Measurements from ENCODE around the gene SLC34A3. TPM values are rescaled to one million over a fixed set of nuclear protein-coding genes. Genes with fewer than 3 reads are reported as not detected.

SLC34A3 gene
- total RNA-seq, 1 donor from 2014 or later: not detected

DNA sequence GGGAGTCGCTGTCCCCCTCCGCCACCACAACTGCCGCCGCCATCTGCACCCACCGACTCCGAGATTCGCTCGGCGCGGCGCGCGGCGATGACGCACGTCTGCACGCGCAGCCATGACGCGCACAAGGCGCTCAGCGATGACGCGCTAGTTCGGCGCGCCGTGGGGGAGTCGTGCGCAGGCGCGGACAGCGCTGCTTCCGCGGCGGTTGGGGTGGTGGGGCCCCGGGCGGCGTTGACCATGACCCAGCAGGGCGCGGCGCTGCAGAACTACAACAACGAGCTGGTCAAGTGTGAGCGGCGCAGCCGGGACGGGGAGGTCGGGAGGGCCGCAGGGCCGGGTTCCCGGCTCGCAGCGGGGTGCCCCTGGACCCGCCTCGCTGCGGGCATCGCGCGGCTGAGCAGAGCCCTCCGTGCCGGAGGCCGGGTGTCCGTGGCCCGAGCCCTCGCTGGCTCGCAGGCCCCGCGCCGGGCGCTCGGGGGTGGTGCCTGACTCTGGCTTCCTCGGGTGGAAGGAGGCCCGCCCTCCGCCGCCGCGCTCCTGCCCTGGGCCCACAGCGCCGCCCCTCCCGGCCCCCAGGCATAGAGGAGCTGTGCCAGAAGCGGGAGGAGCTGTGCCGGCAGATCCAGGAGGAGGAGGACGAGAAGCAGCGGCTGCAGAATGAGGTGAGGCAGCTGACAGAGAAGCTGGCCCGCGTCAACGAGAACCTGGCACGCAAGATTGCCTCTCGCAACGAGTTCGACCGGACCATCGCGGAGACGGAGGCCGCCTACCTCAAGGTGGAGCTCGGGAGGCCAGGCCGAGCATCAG lies 42.0 kb upstream of the SLC34A3 start, which contains the start of the genes ANAPC2 and SSNA1:
Gene ANAPC2 (minus strand): TSS at position 71 of the 807 bp plus-strand sequence. CDS start 28 bp downstream, at position 43.
Gene SSNA1 (plus strand): TSS at position 187 of the 807 bp plus-strand sequence. CDS start 51 bp downstream, at position 238.
- Mint-ChIP-seq H3K36me3 (ENCODE audit: low read depth, unreplicated experiment) (peaks cover 7% of the 10 kb centered on the region), H3K27me3 (ENCODE audit: unreplicated experiment) (peaks cover 9% of the 10 kb centered on the region), H3K4me1 (ENCODE audit: unreplicated experiment) (peaks cover 11% of the 10 kb centered on the region), H3K4me3 (ENCODE audit: unreplicated experiment) (peak within 1 kb of the TSS; percentile 96), H3K27ac (ENCODE audit: unreplicated experiment) (peak within 1 kb of the TSS; percentile 57), H3K9me3 (ENCODE audit: unreplicated experiment) (no peaks in the 10 kb centered on the region)
- TF ChIP-seq, protein P1, sequence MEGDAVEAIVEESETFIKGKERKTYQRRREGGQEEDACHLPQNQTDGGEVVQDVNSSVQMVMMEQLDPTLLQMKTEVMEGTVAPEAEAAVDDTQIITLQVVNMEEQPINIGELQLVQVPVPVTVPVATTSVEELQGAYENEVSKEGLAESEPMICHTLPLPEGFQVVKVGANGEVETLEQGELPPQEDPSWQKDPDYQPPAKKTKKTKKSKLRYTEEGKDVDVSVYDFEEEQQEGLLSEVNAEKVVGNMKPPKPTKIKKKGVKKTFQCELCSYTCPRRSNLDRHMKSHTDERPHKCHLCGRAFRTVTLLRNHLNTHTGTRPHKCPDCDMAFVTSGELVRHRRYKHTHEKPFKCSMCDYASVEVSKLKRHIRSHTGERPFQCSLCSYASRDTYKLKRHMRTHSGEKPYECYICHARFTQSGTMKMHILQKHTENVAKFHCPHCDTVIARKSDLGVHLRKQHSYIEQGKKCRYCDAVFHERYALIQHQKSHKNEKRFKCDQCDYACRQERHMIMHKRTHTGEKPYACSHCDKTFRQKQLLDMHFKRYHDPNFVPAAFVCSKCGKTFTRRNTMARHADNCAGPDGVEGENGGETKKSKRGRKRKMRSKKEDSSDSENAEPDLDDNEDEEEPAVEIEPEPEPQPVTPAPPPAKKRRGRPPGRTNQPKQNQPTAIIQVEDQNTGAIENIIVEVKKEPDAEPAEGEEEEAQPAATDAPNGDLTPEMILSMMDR (IDR thresholded peaks at IDR 0.05; ENCODE audit: unreplicated experiment): no peak
- peak; percentile 95 for DNase-seq (ENCODE audit: low spot score)

DNA sequence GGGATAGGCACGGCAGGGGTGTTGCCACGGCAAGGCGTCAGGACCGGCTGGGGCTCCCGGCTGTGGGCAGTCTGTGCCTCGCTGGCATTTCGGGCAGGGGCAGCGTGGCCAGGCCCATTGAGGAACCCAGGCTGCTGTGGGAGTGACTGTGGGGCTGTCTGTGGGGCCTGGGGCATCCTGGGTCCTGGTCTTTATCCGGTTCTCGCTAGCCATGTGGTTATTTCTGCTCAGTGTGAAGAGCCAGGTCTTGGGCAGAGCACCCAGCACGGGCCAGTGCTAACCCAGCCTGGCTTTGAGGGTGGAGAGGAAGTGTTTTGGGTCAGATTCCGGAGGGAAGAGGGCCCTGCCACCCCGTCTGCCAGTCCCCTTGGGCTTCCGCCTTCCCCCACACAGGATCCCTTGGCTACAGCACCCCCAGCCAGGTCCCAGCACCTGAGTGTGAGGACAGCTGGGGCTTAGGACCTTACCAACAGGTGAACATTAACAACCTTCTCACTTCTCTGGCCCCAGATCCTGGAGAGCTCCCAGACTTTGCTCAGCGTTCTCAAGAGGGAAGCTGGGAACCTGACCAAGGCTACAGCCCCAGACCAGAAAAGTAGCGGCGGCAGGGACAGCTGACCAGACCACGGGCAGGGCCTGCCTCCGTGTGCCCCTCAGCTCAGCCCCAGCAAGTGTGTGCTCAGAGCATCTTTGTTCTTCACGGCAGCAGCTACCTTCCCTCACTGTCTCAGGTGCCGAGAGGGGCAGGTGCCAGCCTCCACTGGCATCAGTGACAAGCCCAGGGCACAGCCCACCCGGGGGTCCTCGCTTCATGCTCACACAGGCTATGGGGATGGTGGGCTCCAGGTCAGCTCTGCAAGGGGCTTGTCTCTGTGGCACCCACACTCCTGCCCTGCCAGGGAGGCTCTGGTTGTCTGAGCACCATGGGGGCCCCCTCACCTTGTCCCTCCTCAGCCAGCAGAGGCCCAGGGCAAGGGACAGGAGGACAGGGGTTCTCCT lies 41.1 kb upstream of the SLC34A3 start:
- no peaks in the 10 kb centered on the region for H3K9me3 Mint-ChIP-seq (ENCODE audit: unreplicated experiment)
- peaks cover under 1% of the 10 kb centered on the region for H3K36me3 Mint-ChIP-seq (ENCODE audit: low read depth, unreplicated experiment)
- H3K4me3 Mint-ChIP-seq (ENCODE audit: unreplicated experiment): peak overlapping the region; percentile 96
- no peak for DNase-seq (ENCODE audit: low spot score)
- TF ChIP-seq, protein P1 (IDR thresholded peaks at IDR 0.05; ENCODE audit: unreplicated experiment): no peak
- peaks cover 11% of the 10 kb centered on the region for H3K4me1 Mint-ChIP-seq (ENCODE audit: unreplicated experiment)
- peaks cover 9% of the 10 kb centered on the region for H3K27me3 Mint-ChIP-seq (ENCODE audit: unreplicated experiment)
- peak overlapping the region; percentile 57 for H3K27ac Mint-ChIP-seq (ENCODE audit: unreplicated experiment)

DNA sequence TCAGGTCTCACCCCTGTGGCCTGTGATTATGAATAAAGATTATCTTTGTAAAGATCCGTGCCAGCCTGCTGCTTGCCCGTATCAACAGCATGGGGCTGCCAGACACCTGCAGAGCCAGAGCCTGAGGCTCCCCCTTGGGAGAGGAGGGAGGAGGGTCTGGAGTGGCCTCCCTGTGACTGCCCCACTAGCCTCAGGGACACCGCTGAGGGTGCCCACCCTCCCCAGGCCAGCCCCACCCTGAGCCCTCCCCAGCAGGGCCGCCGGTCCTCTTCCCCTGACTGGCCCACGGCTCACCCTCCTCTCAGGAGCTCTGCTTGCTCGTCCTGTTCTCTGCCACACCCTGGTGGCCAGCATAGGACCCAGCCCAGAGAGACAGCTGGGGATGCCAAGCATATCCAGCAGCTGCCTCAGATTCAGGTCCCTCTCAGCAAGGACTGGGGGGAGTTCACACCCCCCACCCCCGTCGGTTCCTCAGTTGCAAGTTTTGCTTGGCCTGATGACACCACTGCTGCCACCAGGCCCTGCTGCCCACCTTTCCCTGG lies 40.3 kb upstream of the SLC34A3 start:
- no peak overlapping the region for H3K27ac Mint-ChIP-seq (ENCODE audit: unreplicated experiment)
- H3K27me3 Mint-ChIP-seq (ENCODE audit: unreplicated experiment): peaks cover 8% of the 10 kb centered on the region
- no peak overlapping the region for H3K4me3 Mint-ChIP-seq (ENCODE audit: unreplicated experiment)
- H3K9me3 Mint-ChIP-seq (ENCODE audit: unreplicated experiment): no peaks in the 10 kb centered on the region
- DNase-seq (ENCODE audit: low spot score): no peak
- no peaks in the 10 kb centered on the region for H3K36me3 Mint-ChIP-seq (ENCODE audit: low read depth, unreplicated experiment)
- peaks cover 11% of the 10 kb centered on the region for H3K4me1 Mint-ChIP-seq (ENCODE audit: unreplicated experiment)
- TF ChIP-seq, protein P1 (IDR thresholded peaks at IDR 0.05; ENCODE audit: unreplicated experiment): no peak

DNA sequence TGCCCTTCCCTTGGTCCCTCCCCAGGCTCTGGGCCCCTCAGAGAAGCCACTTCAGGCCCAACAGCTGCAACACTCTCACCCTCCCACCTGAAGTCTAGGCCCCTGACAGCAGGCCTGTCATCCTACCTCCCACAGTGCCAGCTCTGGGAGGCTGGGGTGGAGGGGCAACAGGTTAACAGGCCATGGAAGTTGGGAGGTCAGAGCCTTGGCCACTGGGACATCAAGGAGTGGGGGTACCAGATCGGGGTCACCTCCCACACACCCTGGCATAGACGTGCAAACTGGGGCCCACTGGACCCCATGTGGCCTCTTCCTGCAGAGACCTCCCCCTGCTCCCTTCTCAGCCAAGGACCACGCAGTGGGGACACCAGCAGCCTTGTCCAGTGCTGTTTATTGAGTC lies 39.5 kb upstream of the SLC34A3 start:
- TF ChIP-seq, protein P1 (IDR thresholded peaks at IDR 0.05; ENCODE audit: unreplicated experiment): no peak
- Mint-ChIP-seq H3K27ac (ENCODE audit: unreplicated experiment) (no peak overlapping the region), H3K4me1 (ENCODE audit: unreplicated experiment) (peaks cover 11% of the 10 kb centered on the region), H3K27me3 (ENCODE audit: unreplicated experiment) (peaks cover 7% of the 10 kb centered on the region), H3K36me3 (ENCODE audit: low read depth, unreplicated experiment) (no peaks in the 10 kb centered on the region), H3K4me3 (ENCODE audit: unreplicated experiment) (no peak overlapping the region), H3K9me3 (ENCODE audit: unreplicated experiment) (no peaks in the 10 kb centered on the region)
- no peak for DNase-seq (ENCODE audit: low spot score)

All from endothelial cell (in vitro differentiated cells).